HepG2 (cell line): ENCODE data around the gene ABCG4. TPM values are rescaled to one million over a fixed set of nuclear protein-coding genes. Genes with fewer than 3 reads are reported as not detected.

ENCODE experiments used
- ARID4A ChIP-seq: sonication (generic); formaldehyde crosslinking; IDR thresholded peaks from 2 replicates; pipeline ENCODE4 v1.5.0; 2020; ENCODE audit warnings: mild to moderate bottlenecking, missing genetic modification reagents, borderline replicate concordance
- ATF7-NPFF ChIP-seq: sonication (generic); formaldehyde crosslinking; IDR thresholded peaks from 2 replicates; pipeline ENCODE4 v1.8.1; 2023; ENCODE audit warnings: mild to moderate bottlenecking, low read depth, missing genetic modification reagents, moderate library complexity
- BORCS8-MEF2B ChIP-seq: sonication (generic); formaldehyde crosslinking; IDR thresholded peaks from 2 replicates; pipeline ENCODE4 v1.8.0; 2022; ENCODE audit warnings: mild to moderate bottlenecking, missing genetic modification reagents
- DNMT1 ChIP-seq: sonication (generic); formaldehyde crosslinking; IDR thresholded peaks from 2 replicates; pipeline ENCODE4 v1.5.1; 2020; ENCODE audit warnings: mild to moderate bottlenecking, missing genetic modification reagents
- FOXK2 ChIP-seq: fragments of 450-650 bp; IDR thresholded peaks from 2 replicates; pipeline ENCODE4 v1.6.1; 2016
- HBP1 ChIP-seq: IDR thresholded peaks from 2 replicates; pipeline ENCODE4 v1.6.1; 2016; ENCODE audit warnings: low read depth, control low read depth
- HNF4G ChIP-seq, 2 experiments: sonication (generic) in 1 of 2; formaldehyde crosslinking in 1 of 2; IDR thresholded peaks; 2 replicates each; pipeline versions ENCODE4 v1.4.0 to v1.6.1; 2011 to 2020; ENCODE audit warnings: borderline replicate concordance in 2 of 2, low read depth in 2 of 2, mild to moderate bottlenecking in 2 of 2, low read length in 1 of 2, missing genetic modification reagents in 1 of 2, moderate library complexity in 1 of 2
- MBNL3 ChIP-seq: fragments of 250-450 bp; sonication (Bioruptor Pico); conservative IDR thresholded peaks from 2 replicates; pipeline ENCODE4 v1.8.0; 2022; ENCODE audit warnings: mild to moderate bottlenecking, inconsistent platforms
- SSRP1 ChIP-seq: IDR thresholded peaks from 2 replicates; pipeline ENCODE4 v1.6.1; 2016; ENCODE audit warnings: control low read depth
- STAT5B ChIP-seq: sonication (generic); formaldehyde crosslinking; IDR thresholded peaks from 2 replicates; pipeline ENCODE4 v1.4.0; 2020; ENCODE audit warnings: missing genetic modification reagents
- WIZ ChIP-seq: sonication (generic); formaldehyde crosslinking; IDR thresholded peaks from 2 replicates; pipeline ENCODE4 v1.5.1; 2020; ENCODE audit warnings: mild to moderate bottlenecking, missing genetic modification reagents
- ZNF382 ChIP-seq: sonication (generic); formaldehyde crosslinking; IDR thresholded peaks from 2 replicates; pipeline ENCODE4 v1.5.0; 2020; ENCODE audit warnings: missing genetic modification reagents, mild to moderate bottlenecking, borderline replicate concordance
- polyA plus RNA-seq, 8 experiments: library from polyadenylated mRNA; depleted of rRNA in 3 of 8; stranded (reverse) in 7 of 8; unstranded in 1 of 8; fragments of >200 nt; fragmentation: Illumina TruSeq in 4 of 8; extraction: Trizol in 4 of 8; gene quantifications; 2 replicates each; pipeline versions ENCODE4 v1.2.1 to v1.2.3, GENCODE V29; 2011 to 2016; ENCODE audit warnings: low read depth in 4 of 8, missing spikeins in 1 of 8, mixed read lengths in 1 of 8; ENCODE audit not compliant: insufficient read depth in 1 of 8
- total RNA-seq, 5 experiments: library from RNA; depleted of rRNA; stranded (reverse); fragments of >200 nt; fragmentation: Illumina TruSeq; extraction: Trizol; gene quantifications; 2 replicates each; pipeline ENCODE4 v1.2.3, GENCODE V29; 2016; ENCODE audit warnings: low read depth in 1 of 5
- TF ChIP-seq, protein P1 (sequence below): sonication (generic); formaldehyde crosslinking; IDR thresholded peaks from 2 replicates; pipeline ENCODE4 v1.4.0; 2020; ENCODE audit warnings: missing genetic modification reagents, low read depth, mild to moderate bottlenecking, borderline replicate concordance
- TF ChIP-seq, protein P2 (sequence below), 2 experiments: IDR thresholded peaks; 2 replicates each; pipeline ENCODE4 v1.6.1; 2011 to 2012; ENCODE audit warnings: low read length in 2 of 2, borderline replicate concordance in 1 of 2, low read depth in 1 of 2, mild to moderate bottlenecking in 1 of 2, moderate library complexity in 1 of 2
- TF ChIP-seq, protein P3 (sequence below): sonication (generic); formaldehyde crosslinking; IDR thresholded peaks from 2 replicates; pipeline ENCODE4 v1.8.0; 2022; ENCODE audit warnings: mild to moderate bottlenecking, missing genetic modification reagents

Gene ABCG4
- total and polyA plus RNA-seq, 2 of the 13 experiments (the other 11 are each of a cell fraction or from before 2014, with no cell fraction given): not detected

DNA sequence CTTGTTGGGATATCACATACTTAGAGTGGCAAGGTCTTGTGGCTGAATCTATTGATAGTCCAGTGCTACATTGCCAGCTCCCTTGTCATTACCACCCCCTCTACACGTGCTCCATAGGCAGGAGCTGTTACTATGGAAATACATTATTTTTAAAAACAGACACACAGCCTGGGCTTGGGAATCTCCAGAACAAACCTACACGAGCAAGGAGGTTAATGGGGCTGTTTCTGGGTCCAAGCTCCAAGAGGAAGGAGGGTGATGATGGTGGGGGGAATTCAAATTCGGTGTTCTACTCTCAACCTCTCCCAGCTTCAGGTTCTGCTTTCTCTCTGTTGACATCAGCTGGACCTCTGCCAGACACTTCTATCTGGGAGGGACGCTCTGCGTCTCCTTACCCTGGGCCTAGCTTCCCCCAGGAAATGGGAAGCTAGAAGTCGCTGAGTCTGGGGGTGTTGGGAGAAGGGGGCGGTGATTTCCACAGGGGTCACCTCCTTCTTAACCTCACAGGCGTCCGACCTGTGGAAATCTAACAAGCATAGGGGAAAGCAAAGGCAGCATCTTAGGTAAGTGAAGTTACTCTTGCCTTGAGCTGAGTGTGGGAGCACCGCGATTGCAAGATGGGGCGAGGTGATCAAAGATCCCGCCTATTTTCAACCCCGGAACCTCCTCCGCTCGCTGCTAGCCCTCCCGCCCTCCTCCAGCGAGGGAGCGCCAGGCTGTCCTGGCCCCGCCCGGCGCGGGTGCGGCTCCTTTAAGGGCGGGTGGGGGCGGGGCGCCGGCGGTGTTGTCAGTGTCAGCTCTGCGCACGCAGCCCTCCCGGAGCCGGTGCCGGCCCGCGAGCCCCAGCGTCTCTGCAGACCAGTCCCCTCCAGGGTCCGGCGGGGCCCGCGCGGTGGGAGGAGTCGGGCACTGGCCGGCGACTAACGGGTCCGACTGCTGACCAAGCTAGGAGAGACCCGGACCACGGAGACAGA lies 42.0 kb upstream of the ABCG4 start, which contains the start of gene C2CD2L (continued):
- TF ChIP-seq, protein P1, sequence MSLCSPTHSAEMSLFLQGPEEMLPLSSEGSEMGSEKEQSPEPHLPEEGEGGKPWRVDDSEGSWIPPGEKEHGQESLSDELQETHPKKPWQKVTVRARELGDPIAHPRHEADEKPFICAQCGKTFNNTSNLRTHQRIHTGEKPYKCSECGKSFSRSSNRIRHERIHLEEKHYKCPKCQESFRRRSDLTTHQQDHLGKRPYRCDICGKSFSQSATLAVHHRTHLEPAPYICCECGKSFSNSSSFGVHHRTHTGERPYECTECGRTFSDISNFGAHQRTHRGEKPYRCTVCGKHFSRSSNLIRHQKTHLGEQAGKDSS (CRISPR knock-in tag): 0 out of 2 replicates have a peak, but pooled peaks have one; percentile 2
- TF ChIP-seq WIZ (CRISPR knock-in tag): no peak
- TF ChIP-seq MBNL3 (CRISPR knock-in tag): no peak
- TF ChIP-seq, protein P2, sequence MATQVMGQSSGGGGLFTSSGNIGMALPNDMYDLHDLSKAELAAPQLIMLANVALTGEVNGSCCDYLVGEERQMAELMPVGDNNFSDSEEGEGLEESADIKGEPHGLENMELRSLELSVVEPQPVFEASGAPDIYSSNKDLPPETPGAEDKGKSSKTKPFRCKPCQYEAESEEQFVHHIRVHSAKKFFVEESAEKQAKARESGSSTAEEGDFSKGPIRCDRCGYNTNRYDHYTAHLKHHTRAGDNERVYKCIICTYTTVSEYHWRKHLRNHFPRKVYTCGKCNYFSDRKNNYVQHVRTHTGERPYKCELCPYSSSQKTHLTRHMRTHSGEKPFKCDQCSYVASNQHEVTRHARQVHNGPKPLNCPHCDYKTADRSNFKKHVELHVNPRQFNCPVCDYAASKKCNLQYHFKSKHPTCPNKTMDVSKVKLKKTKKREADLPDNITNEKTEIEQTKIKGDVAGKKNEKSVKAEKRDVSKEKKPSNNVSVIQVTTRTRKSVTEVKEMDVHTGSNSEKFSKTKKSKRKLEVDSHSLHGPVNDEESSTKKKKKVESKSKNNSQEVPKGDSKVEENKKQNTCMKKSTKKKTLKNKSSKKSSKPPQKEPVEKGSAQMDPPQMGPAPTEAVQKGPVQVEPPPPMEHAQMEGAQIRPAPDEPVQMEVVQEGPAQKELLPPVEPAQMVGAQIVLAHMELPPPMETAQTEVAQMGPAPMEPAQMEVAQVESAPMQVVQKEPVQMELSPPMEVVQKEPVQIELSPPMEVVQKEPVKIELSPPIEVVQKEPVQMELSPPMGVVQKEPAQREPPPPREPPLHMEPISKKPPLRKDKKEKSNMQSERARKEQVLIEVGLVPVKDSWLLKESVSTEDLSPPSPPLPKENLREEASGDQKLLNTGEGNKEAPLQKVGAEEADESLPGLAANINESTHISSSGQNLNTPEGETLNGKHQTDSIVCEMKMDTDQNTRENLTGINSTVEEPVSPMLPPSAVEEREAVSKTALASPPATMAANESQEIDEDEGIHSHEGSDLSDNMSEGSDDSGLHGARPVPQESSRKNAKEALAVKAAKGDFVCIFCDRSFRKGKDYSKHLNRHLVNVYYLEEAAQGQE (IDR thresholded peaks at IDR 0.05; ENCODE audit: borderline replicate concordance in 1 of 2, low read depth in 1 of 2, low read length in 2 of 2): no peak
- TF ChIP-seq DNMT1 (CRISPR knock-in tag): peak; percentile 69; the same call in 1 of the 2 replicates
- 0 out of 2 replicates have a peak, but pooled peaks have one; percentile 18 for TF ChIP-seq ATF7-NPFF (CRISPR knock-in tag)
- TF ChIP-seq ZNF382: no peak
- no peak for TF ChIP-seq FOXK2
- no peak for TF ChIP-seq HNF4G (IDR thresholded peaks at IDR 0.05; ENCODE audit: borderline replicate concordance, low read depth, low read length)
- no peak for TF ChIP-seq HNF4G (CRISPR knock-in tag; IDR thresholded peaks at IDR 0.05; ENCODE audit: borderline replicate concordance, low read depth)
- peak; percentile 87 for TF ChIP-seq ARID4A (CRISPR knock-in tag)
- TF ChIP-seq STAT5B (CRISPR knock-in tag): no peak
- TF ChIP-seq, protein P3, sequence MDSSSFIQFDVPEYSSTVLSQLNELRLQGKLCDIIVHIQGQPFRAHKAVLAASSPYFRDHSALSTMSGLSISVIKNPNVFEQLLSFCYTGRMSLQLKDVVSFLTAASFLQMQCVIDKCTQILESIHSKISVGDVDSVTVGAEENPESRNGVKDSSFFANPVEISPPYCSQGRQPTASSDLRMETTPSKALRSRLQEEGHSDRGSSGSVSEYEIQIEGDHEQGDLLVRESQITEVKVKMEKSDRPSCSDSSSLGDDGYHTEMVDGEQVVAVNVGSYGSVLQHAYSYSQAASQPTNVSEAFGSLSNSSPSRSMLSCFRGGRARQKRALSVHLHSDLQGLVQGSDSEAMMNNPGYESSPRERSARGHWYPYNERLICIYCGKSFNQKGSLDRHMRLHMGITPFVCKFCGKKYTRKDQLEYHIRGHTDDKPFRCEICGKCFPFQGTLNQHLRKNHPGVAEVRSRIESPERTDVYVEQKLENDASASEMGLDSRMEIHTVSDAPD (CRISPR knock-in tag): no peak
- TF ChIP-seq BORCS8-MEF2B (CRISPR knock-in tag): peak; percentile 35; the same call in 1 of the 2 replicates
- 0 out of 2 replicates have a peak, but pooled peaks have one; percentile 44 for TF ChIP-seq HBP1 (CRISPR knock-in tag)
- TF ChIP-seq SSRP1 (CRISPR knock-in tag): peak; percentile 53; the same call in 1 of the 2 replicates
